Liver (tissue), 9 donors: ENCODE measurements around the gene ARHGEF7. TPM values are rescaled to one million over a fixed set of nuclear protein-coding genes. Genes with fewer than 3 reads are reported as not detected.

Experiments used
- DNase-seq: peaks from one replicate; pipeline ENCODE4 v3.0.0-alpha.2; 2017; ENCODE audit warnings: low spot score
- H3K27ac ChIP-seq, 2 donors: one replicate each; pipeline ENCODE4 v1.7.0; 2013; ENCODE audit warnings: inconsistent platforms in 2 of 2, low read length in 2 of 2, control low read depth in 1 of 2, low read depth in 1 of 2, mild to moderate bottlenecking in 1 of 2
- H3K27me3 ChIP-seq, 4 donors: one replicate each; pipeline versions ENCODE4 v1.6.1 to v1.7.0; 2013; ENCODE audit warnings: low read length in 3 of 4, inconsistent platforms in 1 of 4, mild to moderate bottlenecking in 1 of 4, moderate library complexity in 1 of 4; ENCODE audit not compliant: control insufficient read depth in 4 of 4, insufficient read depth in 4 of 4
- H3K36me3 ChIP-seq, 4 donors: one replicate each; pipeline versions ENCODE4 v1.6.1 to v1.7.0; 2013; ENCODE audit warnings: low read length in 3 of 4, mild to moderate bottlenecking in 3 of 4, low read depth in 1 of 4, moderate library complexity in 1 of 4; ENCODE audit not compliant: control insufficient read depth in 4 of 4, insufficient read depth in 3 of 4
- H3K4me1 ChIP-seq, 4 donors: one replicate each; pipeline versions ENCODE4 v1.6.1 to v1.7.0; 2013; ENCODE audit warnings: low read length in 3 of 4, mild to moderate bottlenecking in 3 of 4, moderate library complexity in 1 of 4; ENCODE audit not compliant: control insufficient read depth in 4 of 4, insufficient read depth in 4 of 4
- H3K4me3 ChIP-seq, 3 donors: one replicate each; pipeline versions ENCODE4 v1.6.1 to v1.7.0; 2013; ENCODE audit warnings: low read length in 3 of 3, control low read depth in 1 of 3, low read depth in 1 of 3, mild to moderate bottlenecking in 1 of 3
- H3K9ac ChIP-seq, 2 donors: one replicate each; pipeline ENCODE4 v1.7.0; 2013; ENCODE audit warnings: low read length in 2 of 2, mild to moderate bottlenecking in 2 of 2, moderate library complexity in 2 of 2, control low read depth in 1 of 2, low read depth in 1 of 2
- H3K9me3 ChIP-seq, 4 donors: one replicate each; pipeline versions ENCODE4 v1.6.1 to v1.7.0; 2013; ENCODE audit warnings: low read length in 3 of 4; ENCODE audit not compliant: control insufficient read depth in 4 of 4
- CTCF ChIP-seq: fragments of 150-350 bp; IDR thresholded peaks from 2 replicates; pipeline ENCODE4 v1.5.1; 2017; ENCODE audit warnings: improper control_type of control experiment, low read depth, low read length; ENCODE audit not compliant: missing input control
- EGR1 ChIP-seq, 2 donors: IDR thresholded peaks; 2 replicates each; pipeline ENCODE4 v1.6.1; 2016 to 2018; ENCODE audit warnings: antibody characterized with exemption in 2 of 2, low read depth in 2 of 2
- FOXA1 ChIP-seq: IDR thresholded peaks from 2 replicates; pipeline ENCODE4 v1.6.1; 2016; ENCODE audit warnings: antibody characterized with exemption
- FOXA2 ChIP-seq: IDR thresholded peaks from 2 replicates; pipeline ENCODE4 v1.6.1; 2016; ENCODE audit warnings: antibody characterized with exemption
- GABPA ChIP-seq, 2 donors: IDR thresholded peaks in 1 of 2; conservative IDR thresholded peaks in 1 of 2; 2 replicates each; pipeline ENCODE4 v1.6.1; 2016; ENCODE audit warnings: antibody characterized with exemption in 2 of 2, mild to moderate bottlenecking in 1 of 2, moderate library complexity in 1 of 2
- HNF4A ChIP-seq, 2 donors: conservative IDR thresholded peaks; 2 replicates each; pipeline ENCODE4 v1.6.1; 2016; ENCODE audit warnings: antibody characterized with exemption in 2 of 2, mild to moderate bottlenecking in 2 of 2
- HNF4G ChIP-seq: IDR thresholded peaks from 2 replicates; pipeline ENCODE4 v1.6.1; 2016; ENCODE audit warnings: antibody characterized with exemption
- JUND ChIP-seq, 2 donors: IDR thresholded peaks; 2 replicates each; pipeline ENCODE4 v1.6.1; 2016; ENCODE audit warnings: antibody characterized with exemption in 2 of 2
- MAX ChIP-seq: IDR thresholded peaks from 2 replicates; pipeline ENCODE4 v1.6.1; 2016; ENCODE audit warnings: antibody characterized with exemption
- NR2F2 ChIP-seq: IDR thresholded peaks from 2 replicates; pipeline ENCODE4 v1.6.1; 2016; ENCODE audit warnings: antibody characterized with exemption
- RAD21 ChIP-seq, 2 donors: IDR thresholded peaks; 2 replicates each; pipeline ENCODE4 v1.6.1; 2016; ENCODE audit warnings: antibody characterized with exemption in 2 of 2, mild to moderate bottlenecking in 2 of 2
- RXRA ChIP-seq, 2 donors: IDR thresholded peaks; 2 replicates each; pipeline ENCODE4 v1.6.1; 2017 to 2018; ENCODE audit warnings: antibody characterized with exemption in 2 of 2, mild to moderate bottlenecking in 1 of 2
- SP1 ChIP-seq: IDR thresholded peaks from 2 replicates; pipeline ENCODE4 v1.6.1; 2018; ENCODE audit warnings: antibody characterized with exemption, mild to moderate bottlenecking
- TAF1 ChIP-seq: conservative IDR thresholded peaks from 2 replicates; pipeline ENCODE4 v1.6.1; 2016; ENCODE audit warnings: antibody characterized with exemption, mild to moderate bottlenecking
- YY1 ChIP-seq: IDR thresholded peaks from 2 replicates; pipeline ENCODE4 v1.6.1; 2016; ENCODE audit warnings: antibody characterized with exemption, mild to moderate bottlenecking
- WGBS: extraction: QIAGEN DNeasy Blood & Tissue Kit; methylation state at CpG from one replicate; pipeline ENCODE4 v1.1.7; 2013; 5-methylcytosine and 5-hydroxymethylcytosine counted together
- polyA plus RNA-seq, 2 donors: library from polyadenylated mRNA; stranded (reverse) in 1 of 2; unstranded in 1 of 2; fragments of 200-250 nt in 1 of 2; fragments of >200 nt in 1 of 2; fragmentation: Nextera tagmentation in 1 of 2; extraction: Ambion mirVana in 1 of 2; gene quantifications; one replicate each; pipeline versions ENCODE4 v1.2.1 to v1.2.3, GENCODE V29; 2013 to 2015
- total RNA-seq, 2 donors: library from RNA; depleted of rRNA; stranded (reverse); fragments of >200 nt; gene quantifications; one replicate each; pipeline ENCODE4 v1.2.3, GENCODE V29; 2014
- TF ChIP-seq, protein P1 (sequence below): IDR thresholded peaks from 2 replicates; pipeline ENCODE4 v1.6.1; 2016; ENCODE audit warnings: antibody characterized with exemption, mild to moderate bottlenecking
- TF ChIP-seq, protein P2 (sequence below): IDR thresholded peaks from 2 replicates; pipeline ENCODE4 v1.6.1; 2016; ENCODE audit warnings: antibody characterized with exemption
- TF ChIP-seq, protein P3 (sequence below): IDR thresholded peaks from 2 replicates; pipeline ENCODE4 v1.6.1; 2016; ENCODE audit warnings: antibody characterized with exemption
- donor health status: healthy.
- donor health status: healthy.
- donor health status: healthy.
- donor health status: healthy.
- donor health status: healthy.

The ARHGEF7 gene
- total and polyA plus RNA-seq, 4 donors = 10.3 to 37.5 (median 20.1) TPM

DNA sequence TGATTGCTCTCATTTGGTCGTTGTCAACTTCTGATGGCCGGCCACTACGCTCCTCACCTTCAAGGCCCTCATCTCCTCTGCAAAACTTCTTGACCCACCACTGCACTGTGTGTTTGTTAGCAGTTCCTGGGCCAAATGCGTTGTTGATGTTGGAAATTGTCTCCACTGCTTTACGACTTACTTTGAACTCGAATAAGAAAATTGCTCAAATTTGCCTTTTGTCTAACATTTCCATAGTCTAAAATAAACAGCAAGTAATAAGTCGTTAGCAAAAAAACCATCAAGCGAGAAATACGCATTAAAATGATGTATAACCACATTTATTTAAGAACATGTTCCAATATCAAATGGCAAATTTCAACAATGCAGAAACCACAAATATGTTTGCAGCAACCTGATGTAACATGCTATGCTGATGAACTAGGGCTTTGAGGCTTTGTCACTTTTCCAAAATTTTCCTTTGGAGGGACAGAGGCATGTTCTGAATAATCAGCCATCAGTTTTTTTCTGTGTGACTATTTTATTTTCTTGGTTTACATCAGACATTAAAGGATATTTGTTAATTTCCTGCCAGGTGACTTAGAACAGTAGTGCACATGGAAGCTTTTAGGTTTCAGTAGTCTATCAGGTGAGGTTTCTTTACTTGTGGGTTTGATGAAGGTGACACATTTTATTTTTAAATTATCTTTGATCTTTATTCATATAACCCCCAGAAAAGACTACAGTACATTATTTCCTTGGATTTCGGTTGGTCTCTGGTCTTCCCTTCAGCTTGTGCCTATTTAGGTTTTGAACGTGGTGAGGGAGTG lies 130.7 kb downstream of the ARHGEF7 start:
- TF ChIP-seq HNF4G (no peak), TAF1 (no peak), HNF4A (conservative IDR thresholded peaks at IDR 0.05) (no peak)
- no peak for DNase-seq
- no peak overlapping the region for H3K4me3 ChIP-seq
- H3K27ac ChIP-seq = no peak overlapping the region
- no peaks in the 10 kb centered on the region for H3K9me3 ChIP-seq
- peaks cover 7 to 28% (median 18%) of the 10 kb centered on the region in 4 donors for H3K36me3 ChIP-seq
- peaks cover 2 to 20% (median 10%) of the 10 kb centered on the region in 4 donors for H3K4me1 ChIP-seq
- WGBS = 96% methylated on average over 11 of the region's 11 CpGs
- no peak overlapping the region for H3K9ac ChIP-seq
- H3K27me3 ChIP-seq = no peaks in the 10 kb centered on the region

GRCh38 chr13:111247552-111247951 lies 132.4 kb downstream of the ARHGEF7 start:
- Histone ChIP-seq H3K4me3 (no peak overlapping the region), H3K9ac (no peak overlapping the region), H3K36me3 (peaks cover 6 to 32% (median 16%) of the 10 kb centered on the region in 4 donors), H3K9me3 (no peaks in the 10 kb centered on the region), H3K27me3 (no peaks in the 10 kb centered on the region), H3K27ac (no peak overlapping the region), H3K4me1 (peaks cover 2 to 20% (median 10%) of the 10 kb centered on the region in 4 donors)
- DNase-seq = no peak
- 50% methylated on average over 7 of the region's 7 CpGs for WGBS
- TF ChIP-seq FOXA1 = no peak
- no peak for TF ChIP-seq NR2F2
- peak; percentile 42 to 44 for TF ChIP-seq RXRA (IDR thresholded peaks at IDR 0.05)
- no peak for TF ChIP-seq HNF4G
- TF ChIP-seq, protein P1, sequence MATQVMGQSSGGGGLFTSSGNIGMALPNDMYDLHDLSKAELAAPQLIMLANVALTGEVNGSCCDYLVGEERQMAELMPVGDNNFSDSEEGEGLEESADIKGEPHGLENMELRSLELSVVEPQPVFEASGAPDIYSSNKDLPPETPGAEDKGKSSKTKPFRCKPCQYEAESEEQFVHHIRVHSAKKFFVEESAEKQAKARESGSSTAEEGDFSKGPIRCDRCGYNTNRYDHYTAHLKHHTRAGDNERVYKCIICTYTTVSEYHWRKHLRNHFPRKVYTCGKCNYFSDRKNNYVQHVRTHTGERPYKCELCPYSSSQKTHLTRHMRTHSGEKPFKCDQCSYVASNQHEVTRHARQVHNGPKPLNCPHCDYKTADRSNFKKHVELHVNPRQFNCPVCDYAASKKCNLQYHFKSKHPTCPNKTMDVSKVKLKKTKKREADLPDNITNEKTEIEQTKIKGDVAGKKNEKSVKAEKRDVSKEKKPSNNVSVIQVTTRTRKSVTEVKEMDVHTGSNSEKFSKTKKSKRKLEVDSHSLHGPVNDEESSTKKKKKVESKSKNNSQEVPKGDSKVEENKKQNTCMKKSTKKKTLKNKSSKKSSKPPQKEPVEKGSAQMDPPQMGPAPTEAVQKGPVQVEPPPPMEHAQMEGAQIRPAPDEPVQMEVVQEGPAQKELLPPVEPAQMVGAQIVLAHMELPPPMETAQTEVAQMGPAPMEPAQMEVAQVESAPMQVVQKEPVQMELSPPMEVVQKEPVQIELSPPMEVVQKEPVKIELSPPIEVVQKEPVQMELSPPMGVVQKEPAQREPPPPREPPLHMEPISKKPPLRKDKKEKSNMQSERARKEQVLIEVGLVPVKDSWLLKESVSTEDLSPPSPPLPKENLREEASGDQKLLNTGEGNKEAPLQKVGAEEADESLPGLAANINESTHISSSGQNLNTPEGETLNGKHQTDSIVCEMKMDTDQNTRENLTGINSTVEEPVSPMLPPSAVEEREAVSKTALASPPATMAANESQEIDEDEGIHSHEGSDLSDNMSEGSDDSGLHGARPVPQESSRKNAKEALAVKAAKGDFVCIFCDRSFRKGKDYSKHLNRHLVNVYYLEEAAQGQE = no peak
- TF ChIP-seq, protein P2, sequence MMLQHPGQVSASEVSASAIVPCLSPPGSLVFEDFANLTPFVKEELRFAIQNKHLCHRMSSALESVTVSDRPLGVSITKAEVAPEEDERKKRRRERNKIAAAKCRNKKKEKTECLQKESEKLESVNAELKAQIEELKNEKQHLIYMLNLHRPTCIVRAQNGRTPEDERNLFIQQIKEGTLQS = no peak
- no peak for TF ChIP-seq RAD21 (IDR thresholded peaks at IDR 0.05)
- TF ChIP-seq FOXA2 = no peak
- no peak for TF ChIP-seq JUND (IDR thresholded peaks at IDR 0.05)
- no peak for TF ChIP-seq GABPA (IDR thresholded peaks at IDR 0.05 in 1 of 2, conservative IDR thresholded peaks at IDR 0.05 in 1 of 2)
- TF ChIP-seq SP1 = peak; percentile 25
- TF ChIP-seq CTCF = no peak
- no peak for TF ChIP-seq TAF1
- TF ChIP-seq, protein P3, sequence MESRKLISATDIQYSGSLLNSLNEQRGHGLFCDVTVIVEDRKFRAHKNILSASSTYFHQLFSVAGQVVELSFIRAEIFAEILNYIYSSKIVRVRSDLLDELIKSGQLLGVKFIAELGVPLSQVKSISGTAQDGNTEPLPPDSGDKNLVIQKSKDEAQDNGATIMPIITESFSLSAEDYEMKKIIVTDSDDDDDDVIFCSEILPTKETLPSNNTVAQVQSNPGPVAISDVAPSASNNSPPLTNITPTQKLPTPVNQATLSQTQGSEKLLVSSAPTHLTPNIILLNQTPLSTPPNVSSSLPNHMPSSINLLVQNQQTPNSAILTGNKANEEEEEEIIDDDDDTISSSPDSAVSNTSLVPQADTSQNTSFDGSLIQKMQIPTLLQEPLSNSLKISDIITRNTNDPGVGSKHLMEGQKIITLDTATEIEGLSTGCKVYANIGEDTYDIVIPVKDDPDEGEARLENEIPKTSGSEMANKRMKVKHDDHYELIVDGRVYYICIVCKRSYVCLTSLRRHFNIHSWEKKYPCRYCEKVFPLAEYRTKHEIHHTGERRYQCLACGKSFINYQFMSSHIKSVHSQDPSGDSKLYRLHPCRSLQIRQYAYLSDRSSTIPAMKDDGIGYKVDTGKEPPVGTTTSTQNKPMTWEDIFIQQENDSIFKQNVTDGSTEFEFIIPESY = no peak
- TF ChIP-seq YY1 = peak; percentile 35
- TF ChIP-seq HNF4A (conservative IDR thresholded peaks at IDR 0.05) = peak; percentile 29 to 38
- TF ChIP-seq EGR1 (IDR thresholded peaks at IDR 0.05; ENCODE audit: low read depth in 2 of 2) = no peak
- TF ChIP-seq MAX = peak; percentile 28
